CD4-positive, alpha-beta T cell (primary cell): ENCODE measurements around the gene RETREG3. TPM values are rescaled to one million over a fixed set of nuclear protein-coding genes. Genes with fewer than 3 reads are reported as not detected.

ENCODE experiments used
- ATAC-seq: fragments of 200-7000 bp; cut with Tn5 transposase; one replicate; pipeline ENCODE4 v1.10.0; 2022; ENCODE audit warnings: mild to moderate bottlenecking; ENCODE audit not compliant: poor library complexity
- CTCF ChIA-PET: fragments of 350-600 bp; sonication (Branson Sonifier 250); formaldehyde crosslinking; loops from one replicate; lab custom pipeline; 2021; ENCODE audit warnings: antibody characterized with exemption, inconsistent platforms; lab: Charles Lee
- POLR2A ChIA-PET: fragments of 350-600 bp; sonication (Branson Sonifier 250); formaldehyde crosslinking; loops from one replicate; lab custom pipeline; 2021; ENCODE audit warnings: antibody characterized with exemption, inconsistent platforms; lab: Charles Lee
- DNase-seq, 14 experiments: peaks; one replicate each; pipeline ENCODE4 v3.0.0-alpha.2; 2013 to 2020; ENCODE audit warnings: mixed read lengths in 2 of 14
- H3K27ac ChIP-seq, 2 donors: one replicate each; pipeline versions ENCODE4 v1.5.1 to v1.7.0; 2013; ENCODE audit warnings: low read length in 2 of 2, low read depth in 1 of 2, mild to moderate bottlenecking in 1 of 2
- H3K27me3 ChIP-seq, 2 experiments: 1 replicate in 1 of 2; 2 replicates in 1 of 2; pipeline versions ENCODE4 v1.6.1 to v1.7.0; 2013; ENCODE audit warnings: low read length in 2 of 2, control low read depth in 1 of 2, mild to moderate bottlenecking in 1 of 2, moderate library complexity in 1 of 2; ENCODE audit not compliant: insufficient read depth in 2 of 2, control insufficient read depth in 1 of 2
- H3K36me3 ChIP-seq: one replicate; pipeline ENCODE4 v1.6.1; 2013; ENCODE audit warnings: low read length, control low read depth; ENCODE audit not compliant: insufficient read depth
- H3K4me1 ChIP-seq: one replicate; pipeline ENCODE4 v1.6.1; 2013; ENCODE audit warnings: low read length, control low read depth; ENCODE audit not compliant: insufficient read depth
- H3K4me3 ChIP-seq: one replicate; pipeline ENCODE4 v1.5.1; 2013; ENCODE audit warnings: mild to moderate bottlenecking, low read length, moderate library complexity
- H3K9me3 ChIP-seq, 2 experiments: 1 replicate in 1 of 2; 2 replicates in 1 of 2; pipeline versions ENCODE4 v1.6.1 to v1.7.0; 2013; ENCODE audit warnings: low read length in 2 of 2, mild to moderate bottlenecking in 2 of 2, control low read depth in 1 of 2, moderate library complexity in 1 of 2; ENCODE audit not compliant: control insufficient read depth in 1 of 2, insufficient read depth in 1 of 2
- H3K27ac Mint-ChIP-seq: one replicate; pipeline ENCODE4 v1.8.0; 2020; ENCODE audit warnings: mixed read lengths
- H3K27me3 Mint-ChIP-seq: one replicate; pipeline ENCODE4 v1.8.0; 2021; ENCODE audit warnings: mixed read lengths
- H3K36me3 Mint-ChIP-seq: one replicate; pipeline ENCODE4 v1.8.0; 2021; ENCODE audit warnings: low read depth, mixed read lengths
- H3K4me1 Mint-ChIP-seq: one replicate; pipeline ENCODE4 v1.8.0; 2021; ENCODE audit warnings: low read depth, mixed read lengths
- H3K4me3 Mint-ChIP-seq: one replicate; pipeline ENCODE4 v1.8.0; 2020; ENCODE audit warnings: mild to moderate bottlenecking, mixed read lengths
- H3K9me3 Mint-ChIP-seq: one replicate; pipeline ENCODE4 v1.8.0; 2020; ENCODE audit warnings: mixed read lengths
- intact Hi-C, 2 experiments: fragments of 100-400 bp; cut with DNase I in 1 of 2; cut with micrococcal nuclease in 1 of 2; formaldehyde crosslinking; loops; one replicate each; pipeline versions ENCODE4 v1.15.1 to v1.9.0; 2023 to 2025; cut with DNase I, micrococcal nuclease
- total RNA-seq, 174 experiments: library from RNA in 2 of 174; stranded (reverse) in 2 of 174; gene quantifications; one replicate each; pipeline ENCODE4 v1.2.3 and lab custom pipeline; 2021 to 2026
- TF ChIP-seq, protein P1 (sequence below): fragments of 200-600 bp; IDR thresholded peaks from one replicate; pipeline ENCODE4 v1.8.0; 2022; ENCODE audit warnings: antibody characterized with exemption, mild to moderate bottlenecking

The RETREG3 gene
- total RNA-seq, 2 experiments from 2014 or later: 46.7 to 48.7 TPM

- H3K4me3 ChIP-seq: no peak overlapping the region
- ChIA-PET POLR2A (no interaction called here), CTCF (no interaction called here)
- no peaks in the 10 kb centered on the region for H3K36me3 ChIP-seq
- DNase-seq (no peak), ATAC-seq (no peak)
- H3K27ac ChIP-seq: no peak overlapping the region
- H3K4me1 ChIP-seq: no peaks in the 10 kb centered on the region
- Mint-ChIP-seq H3K4me1 (no peaks in the 10 kb centered on the region), H3K27me3 (peaks cover 14% of the 10 kb centered on the region), H3K27ac (no peak overlapping the region), H3K9me3 (no peaks in the 10 kb centered on the region), H3K4me3 (no peak overlapping the region), H3K36me3 (no peaks in the 10 kb centered on the region)
- H3K9me3 ChIP-seq: no peaks in the 10 kb centered on the region
- intact Hi-C loops: no loop called here
- TF ChIP-seq, protein P1, sequence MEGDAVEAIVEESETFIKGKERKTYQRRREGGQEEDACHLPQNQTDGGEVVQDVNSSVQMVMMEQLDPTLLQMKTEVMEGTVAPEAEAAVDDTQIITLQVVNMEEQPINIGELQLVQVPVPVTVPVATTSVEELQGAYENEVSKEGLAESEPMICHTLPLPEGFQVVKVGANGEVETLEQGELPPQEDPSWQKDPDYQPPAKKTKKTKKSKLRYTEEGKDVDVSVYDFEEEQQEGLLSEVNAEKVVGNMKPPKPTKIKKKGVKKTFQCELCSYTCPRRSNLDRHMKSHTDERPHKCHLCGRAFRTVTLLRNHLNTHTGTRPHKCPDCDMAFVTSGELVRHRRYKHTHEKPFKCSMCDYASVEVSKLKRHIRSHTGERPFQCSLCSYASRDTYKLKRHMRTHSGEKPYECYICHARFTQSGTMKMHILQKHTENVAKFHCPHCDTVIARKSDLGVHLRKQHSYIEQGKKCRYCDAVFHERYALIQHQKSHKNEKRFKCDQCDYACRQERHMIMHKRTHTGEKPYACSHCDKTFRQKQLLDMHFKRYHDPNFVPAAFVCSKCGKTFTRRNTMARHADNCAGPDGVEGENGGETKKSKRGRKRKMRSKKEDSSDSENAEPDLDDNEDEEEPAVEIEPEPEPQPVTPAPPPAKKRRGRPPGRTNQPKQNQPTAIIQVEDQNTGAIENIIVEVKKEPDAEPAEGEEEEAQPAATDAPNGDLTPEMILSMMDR: no peak
- H3K27me3 ChIP-seq: no peaks in the 10 kb centered on the region
These were observed 33.2 kb upstream of the RETREG3 start for GRCh38 chr17:42642336-42642735.

DNA sequence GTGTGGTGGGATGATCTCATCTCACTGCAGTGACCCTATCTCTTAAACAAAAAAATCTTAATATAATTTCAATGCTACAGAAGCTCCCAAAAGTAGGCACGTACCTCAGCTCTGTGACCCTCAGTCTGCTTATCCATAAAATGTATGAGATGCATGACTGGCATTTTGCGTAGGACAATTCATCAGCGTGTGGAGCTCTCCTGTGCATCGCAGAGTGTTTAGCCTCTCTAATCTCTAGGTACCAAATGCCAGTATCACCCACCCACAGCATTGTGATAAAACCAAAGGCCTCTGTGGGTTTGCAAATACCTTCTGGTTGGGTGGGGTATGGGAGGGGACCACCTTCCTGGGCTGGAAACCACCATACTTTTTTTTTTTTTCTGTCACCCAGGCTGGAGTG is 30.9 kb upstream of the RETREG3 start:
- Mint-ChIP-seq H3K4me1 (no peaks in the 10 kb centered on the region), H3K27me3 (peaks cover 14% of the 10 kb centered on the region), H3K27ac (no peak overlapping the region), H3K9me3 (no peaks in the 10 kb centered on the region), H3K4me3 (no peak overlapping the region), H3K36me3 (no peaks in the 10 kb centered on the region)
- TF ChIP-seq, protein P1: no peak
- Histone ChIP-seq H3K27me3 (no peaks in the 10 kb centered on the region), H3K4me3 (no peak overlapping the region), H3K4me1 (no peaks in the 10 kb centered on the region), H3K27ac (no peak overlapping the region), H3K9me3 (no peaks in the 10 kb centered on the region), H3K36me3 (no peaks in the 10 kb centered on the region)
- ATAC-seq (no peak), DNase-seq (no peak)
- intact Hi-C loops: no loop called here
- POLR2A ChIA-PET: no interaction called here
- CTCF ChIA-PET: interaction anchor here (0.5 to 0.6 kb wide), 2 partner anchors 40 to 56 kb away, joined by 3 to 4 read pairs; no protein-coding TSS in a partner anchor

DNA sequence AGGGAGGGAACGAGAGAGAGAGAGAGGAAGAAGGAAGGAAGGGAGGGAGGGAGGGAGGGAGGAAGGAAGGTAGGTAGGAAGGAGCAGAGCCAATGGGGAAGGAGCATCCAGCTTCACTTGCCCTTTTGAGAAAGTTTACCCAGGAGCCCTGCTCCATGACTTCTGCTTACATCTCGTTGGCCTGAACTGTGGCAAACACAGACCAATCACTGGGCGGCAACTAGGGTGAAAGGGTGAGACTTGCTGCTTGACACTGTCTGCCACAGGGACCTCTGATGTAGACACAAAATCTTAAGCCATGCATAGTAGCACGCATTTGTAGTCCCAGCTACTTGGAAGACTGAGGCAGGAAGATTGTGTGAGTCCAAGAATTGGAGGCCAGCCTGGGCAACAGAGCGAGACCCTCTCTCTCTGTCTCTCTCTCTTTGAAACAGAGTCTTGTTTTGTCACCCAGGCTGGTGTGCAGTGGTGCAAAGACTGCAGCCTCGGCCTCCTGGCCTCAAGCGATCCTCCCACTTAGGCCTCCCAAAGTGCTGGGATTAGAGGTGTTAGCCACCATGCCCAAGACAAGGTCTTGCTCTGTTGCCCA is 30.4 kb upstream of the RETREG3 start:
- POLR2A ChIA-PET: no interaction called here
- no peak overlapping the region for H3K27ac Mint-ChIP-seq
- intact Hi-C loops: no loop called here

More for the DNA sequence above, 30.4 kb upstream of the RETREG3 start:
- H3K27me3 ChIP-seq: no peaks in the 10 kb centered on the region
- DNase-seq (no peak), ATAC-seq (no peak)
- Mint-ChIP-seq H3K4me1 (no peaks in the 10 kb centered on the region), H3K4me3 (no peak overlapping the region), H3K9me3 (no peaks in the 10 kb centered on the region), H3K27me3 (peaks cover 14% of the 10 kb centered on the region), H3K36me3 (no peaks in the 10 kb centered on the region)
- no peaks in the 10 kb centered on the region for H3K36me3 ChIP-seq
- TF ChIP-seq, protein P1: no peak
- no peaks in the 10 kb centered on the region for H3K4me1 ChIP-seq
- H3K27ac ChIP-seq: no peak overlapping the region
- H3K4me3 ChIP-seq: no peak overlapping the region
- H3K9me3 ChIP-seq: no peaks in the 10 kb centered on the region
- CTCF ChIA-PET: interaction anchor here (0.5 kb wide), 1 partner anchor 41 kb away, joined by 3 read pairs; no protein-coding TSS in a partner anchor
